Parathyroid adenoma (tissue), 2 donors: ENCODE results near the gene GOLGA6L25.
"Not testable (repeated sequence)": the region's sequence is repeated elsewhere in the genome, so short reads cannot be mapped to it uniquely, and the experiment has no call there.

Experiments used
- H2AFZ ChIP-seq: fragments of 300-600 bp; sonication (generic); one replicate; pipeline ENCODE4 v1.7.0; 2017; ENCODE audit warnings: antibody characterized with exemption, mild to moderate bottlenecking
- H3K27ac ChIP-seq: fragments of 300-600 bp; sonication (generic); one replicate; pipeline ENCODE4 v1.7.0; 2017
- H3K27me3 ChIP-seq: fragments of 300-600 bp; sonication (generic); one replicate; pipeline ENCODE4 v1.7.0; 2017; ENCODE audit warnings: low read length; ENCODE audit not compliant: control insufficient read depth, insufficient read depth
- H3K36me3 ChIP-seq: fragments of 300-600 bp; sonication (generic); one replicate; pipeline ENCODE4 v1.7.0; 2017; ENCODE audit warnings: low read length; ENCODE audit not compliant: control insufficient read depth, insufficient read depth
- H3K4me1 ChIP-seq: fragments of 300-600 bp; sonication (generic); one replicate; pipeline ENCODE4 v1.7.0; 2017; ENCODE audit warnings: control low read depth
- H3K4me2 ChIP-seq: fragments of 300-600 bp; sonication (generic); one replicate; pipeline ENCODE4 v1.7.0; 2017; ENCODE audit warnings: low read length
- H3K4me3 ChIP-seq: fragments of 300-600 bp; sonication (generic); one replicate; pipeline ENCODE4 v1.7.0; 2017; ENCODE audit warnings: low read depth, low read length
- H3K79me2 ChIP-seq: fragments of 300-600 bp; sonication (generic); one replicate; pipeline ENCODE4 v1.7.0; 2017; ENCODE audit warnings: control low read depth
- H3K9ac ChIP-seq: fragments of 300-600 bp; sonication (generic); one replicate; pipeline ENCODE4 v1.7.0; 2017; ENCODE audit warnings: mild to moderate bottlenecking
- H3K9me3 ChIP-seq: fragments of 300-600 bp; sonication (generic); one replicate; pipeline ENCODE4 v1.7.0; 2017; ENCODE audit warnings: low read length; ENCODE audit not compliant: control insufficient read depth
- donor health status: primary hyperparathyroidism.

GOLGA6L25 gene

DNA sequence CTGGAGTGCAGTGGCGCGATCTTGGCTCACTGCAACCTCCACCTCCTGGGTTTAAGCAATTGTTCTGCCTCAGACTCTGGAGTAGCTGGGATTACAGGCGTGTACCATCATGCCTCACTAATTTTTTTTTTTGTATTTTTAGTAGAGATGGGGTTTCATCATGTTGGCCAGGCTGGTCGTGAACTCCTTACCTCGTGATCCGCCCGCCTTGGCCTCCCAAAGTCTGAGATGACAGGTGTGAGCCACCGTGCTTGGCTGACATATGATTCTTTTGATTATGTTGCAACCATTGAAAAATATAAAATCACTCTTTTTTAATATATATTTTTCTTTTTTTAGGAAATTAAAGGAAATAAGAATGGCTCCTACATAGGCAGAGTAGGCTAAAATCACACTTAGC is 44.8 kb downstream of the GOLGA6L25 start:
- not testable (repeated sequence) for H3K9me3 ChIP-seq, H3K4me3 ChIP-seq, H2AFZ ChIP-seq

GRCh38 chr15:28602152-28602551 is 48.8 kb downstream of the GOLGA6L25 start:
- not testable (repeated sequence) for H3K9me3 ChIP-seq, H3K36me3 ChIP-seq, H3K9ac ChIP-seq, H2AFZ ChIP-seq, H3K4me3 ChIP-seq, H3K27me3 ChIP-seq, H3K4me1 ChIP-seq, H3K27ac ChIP-seq, H3K79me2 ChIP-seq, H3K4me2 ChIP-seq

More for the DNA sequence above, 44.8 kb downstream of the GOLGA6L25 start:
- H3K27ac ChIP-seq, H3K27me3 ChIP-seq, H3K79me2 ChIP-seq, H3K36me3 ChIP-seq, H3K9ac ChIP-seq, H3K4me2 ChIP-seq, H3K4me1 ChIP-seq: not testable (repeated sequence)
